ENCODE data around the gene MGMT. TPM values are rescaled to one million over a fixed set of nuclear protein-coding genes. Genes with fewer than 3 reads are reported as not detected.

MGMT gene
- total and polyA plus RNA-seq, 2 experiments from 2014 or later, result 19.3 to 21.9 TPM

DNA sequence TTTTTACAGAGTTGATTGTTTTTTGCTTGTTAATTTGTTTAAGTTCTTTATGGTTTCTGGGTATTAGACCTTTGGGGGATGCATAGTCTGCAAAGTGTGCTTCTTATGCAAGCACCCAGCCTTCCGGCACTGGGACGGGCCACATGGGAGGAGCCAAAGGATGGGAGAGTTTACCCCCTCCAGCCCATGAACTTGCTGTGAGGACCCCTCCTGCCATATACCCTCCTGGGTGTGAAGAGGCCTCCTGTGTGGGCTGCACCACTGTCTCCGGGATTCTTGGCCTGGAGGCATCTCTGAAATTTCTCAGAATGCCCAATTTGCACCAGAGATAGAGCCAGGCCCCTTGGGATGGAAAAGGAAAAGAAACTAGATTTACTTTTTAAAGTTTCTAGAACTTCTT, 150.7 kb downstream of the MGMT start:
- H3K4me2 ChIP-seq, result no peak overlapping the region
- peaks cover 3% of the 10 kb centered on the region for H3K27me3 Mint-ChIP-seq (ENCODE audit: insufficient read depth, low read depth, poor library complexity)
- no peak for ATAC-seq

More for the DNA sequence above, 150.7 kb downstream of the MGMT start:
- Histone ChIP-seq H3K9me2 (ENCODE audit: insufficient read depth) (peaks cover 6% of the 10 kb centered on the region; the same call in 1 of the 2 replicates), H4K20me1 (replicated peaks; ENCODE audit: insufficient read depth) (0 out of 2 replicates have a peak, but pooled peaks cover 2% of the 10 kb centered on the region), H3K4me1 (ENCODE audit: insufficient read depth) (peaks cover 5% of the 10 kb centered on the region; the same call in 1 of the 2 replicates), H3K27me3 (ENCODE audit: insufficient read depth) (no peaks in the 10 kb centered on the region), H3K4me3 (no peak overlapping the region), H3K79me2 (replicated peaks; ENCODE audit: insufficient read depth) (0 out of 2 replicates have a peak, but pooled peaks cover 5% of the 10 kb centered on the region), H2AFZ (no peak overlapping the region), H3K36me3 (ENCODE audit: insufficient read depth) (no peaks in the 10 kb centered on the region), H3K27ac (ENCODE audit: low read depth) (no peak overlapping the region), H3F3A (replicated peaks; ENCODE audit: low read depth) (no peaks in the 10 kb centered on the region)
- Mint-ChIP-seq H3K36me3 (ENCODE audit: low read depth) (no peaks in the 10 kb centered on the region), H3K27ac (no peak overlapping the region), H3K4me3 (no peak overlapping the region), H3K9me3 (no peaks in the 10 kb centered on the region), H3K4me1 (peaks cover 13% of the 10 kb centered on the region)
- DNase-seq (ENCODE audit: low spot score), result no peak
- TF ChIP-seq EZH2phosphoT487 (IDR thresholded peaks at IDR 0.05; ENCODE audit: unreplicated experiment) (no peak), ZNF331 (CRISPR knock-in tag; IDR thresholded peaks at IDR 0.05; ENCODE audit: low read depth) (no peak), CREB1 (CRISPR knock-in tag; IDR thresholded peaks at IDR 0.05; ENCODE audit: low read depth) (no peak), JUNB (IDR thresholded peaks at IDR 0.05; ENCODE audit: unreplicated experiment) (no peak), ZNF114 (CRISPR knock-in tag; IDR thresholded peaks at IDR 0.05) (no peak), POLR2AphosphoS5 (IDR thresholded peaks at IDR 0.05; ENCODE audit: low read depth) (no peak), EZH2 (IDR thresholded peaks at IDR 0.05; ENCODE audit: low read depth, unreplicated experiment) (no peak), STAT1 (IDR thresholded peaks at IDR 0.05; ENCODE audit: unreplicated experiment) (no peak), NANOG (IDR thresholded peaks at IDR 0.05; ENCODE audit: borderline replicate concordance) (no peak)
- TF ChIP-seq, protein P1, sequence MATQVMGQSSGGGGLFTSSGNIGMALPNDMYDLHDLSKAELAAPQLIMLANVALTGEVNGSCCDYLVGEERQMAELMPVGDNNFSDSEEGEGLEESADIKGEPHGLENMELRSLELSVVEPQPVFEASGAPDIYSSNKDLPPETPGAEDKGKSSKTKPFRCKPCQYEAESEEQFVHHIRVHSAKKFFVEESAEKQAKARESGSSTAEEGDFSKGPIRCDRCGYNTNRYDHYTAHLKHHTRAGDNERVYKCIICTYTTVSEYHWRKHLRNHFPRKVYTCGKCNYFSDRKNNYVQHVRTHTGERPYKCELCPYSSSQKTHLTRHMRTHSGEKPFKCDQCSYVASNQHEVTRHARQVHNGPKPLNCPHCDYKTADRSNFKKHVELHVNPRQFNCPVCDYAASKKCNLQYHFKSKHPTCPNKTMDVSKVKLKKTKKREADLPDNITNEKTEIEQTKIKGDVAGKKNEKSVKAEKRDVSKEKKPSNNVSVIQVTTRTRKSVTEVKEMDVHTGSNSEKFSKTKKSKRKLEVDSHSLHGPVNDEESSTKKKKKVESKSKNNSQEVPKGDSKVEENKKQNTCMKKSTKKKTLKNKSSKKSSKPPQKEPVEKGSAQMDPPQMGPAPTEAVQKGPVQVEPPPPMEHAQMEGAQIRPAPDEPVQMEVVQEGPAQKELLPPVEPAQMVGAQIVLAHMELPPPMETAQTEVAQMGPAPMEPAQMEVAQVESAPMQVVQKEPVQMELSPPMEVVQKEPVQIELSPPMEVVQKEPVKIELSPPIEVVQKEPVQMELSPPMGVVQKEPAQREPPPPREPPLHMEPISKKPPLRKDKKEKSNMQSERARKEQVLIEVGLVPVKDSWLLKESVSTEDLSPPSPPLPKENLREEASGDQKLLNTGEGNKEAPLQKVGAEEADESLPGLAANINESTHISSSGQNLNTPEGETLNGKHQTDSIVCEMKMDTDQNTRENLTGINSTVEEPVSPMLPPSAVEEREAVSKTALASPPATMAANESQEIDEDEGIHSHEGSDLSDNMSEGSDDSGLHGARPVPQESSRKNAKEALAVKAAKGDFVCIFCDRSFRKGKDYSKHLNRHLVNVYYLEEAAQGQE (IDR thresholded peaks at IDR 0.05; ENCODE audit: unreplicated experiment), result no peak
- TF ChIP-seq, protein P2, sequence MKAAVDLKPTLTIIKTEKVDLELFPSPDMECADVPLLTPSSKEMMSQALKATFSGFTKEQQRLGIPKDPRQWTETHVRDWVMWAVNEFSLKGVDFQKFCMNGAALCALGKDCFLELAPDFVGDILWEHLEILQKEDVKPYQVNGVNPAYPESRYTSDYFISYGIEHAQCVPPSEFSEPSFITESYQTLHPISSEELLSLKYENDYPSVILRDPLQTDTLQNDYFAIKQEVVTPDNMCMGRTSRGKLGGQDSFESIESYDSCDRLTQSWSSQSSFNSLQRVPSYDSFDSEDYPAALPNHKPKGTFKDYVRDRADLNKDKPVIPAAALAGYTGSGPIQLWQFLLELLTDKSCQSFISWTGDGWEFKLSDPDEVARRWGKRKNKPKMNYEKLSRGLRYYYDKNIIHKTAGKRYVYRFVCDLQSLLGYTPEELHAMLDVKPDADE (IDR thresholded peaks at IDR 0.05), result no peak
- TF ChIP-seq, protein P3, sequence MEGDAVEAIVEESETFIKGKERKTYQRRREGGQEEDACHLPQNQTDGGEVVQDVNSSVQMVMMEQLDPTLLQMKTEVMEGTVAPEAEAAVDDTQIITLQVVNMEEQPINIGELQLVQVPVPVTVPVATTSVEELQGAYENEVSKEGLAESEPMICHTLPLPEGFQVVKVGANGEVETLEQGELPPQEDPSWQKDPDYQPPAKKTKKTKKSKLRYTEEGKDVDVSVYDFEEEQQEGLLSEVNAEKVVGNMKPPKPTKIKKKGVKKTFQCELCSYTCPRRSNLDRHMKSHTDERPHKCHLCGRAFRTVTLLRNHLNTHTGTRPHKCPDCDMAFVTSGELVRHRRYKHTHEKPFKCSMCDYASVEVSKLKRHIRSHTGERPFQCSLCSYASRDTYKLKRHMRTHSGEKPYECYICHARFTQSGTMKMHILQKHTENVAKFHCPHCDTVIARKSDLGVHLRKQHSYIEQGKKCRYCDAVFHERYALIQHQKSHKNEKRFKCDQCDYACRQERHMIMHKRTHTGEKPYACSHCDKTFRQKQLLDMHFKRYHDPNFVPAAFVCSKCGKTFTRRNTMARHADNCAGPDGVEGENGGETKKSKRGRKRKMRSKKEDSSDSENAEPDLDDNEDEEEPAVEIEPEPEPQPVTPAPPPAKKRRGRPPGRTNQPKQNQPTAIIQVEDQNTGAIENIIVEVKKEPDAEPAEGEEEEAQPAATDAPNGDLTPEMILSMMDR (conservative IDR thresholded peaks at IDR 0.05; ENCODE audit: low read depth in 2 of 2), result no peak
- TF ChIP-seq, protein P4, sequence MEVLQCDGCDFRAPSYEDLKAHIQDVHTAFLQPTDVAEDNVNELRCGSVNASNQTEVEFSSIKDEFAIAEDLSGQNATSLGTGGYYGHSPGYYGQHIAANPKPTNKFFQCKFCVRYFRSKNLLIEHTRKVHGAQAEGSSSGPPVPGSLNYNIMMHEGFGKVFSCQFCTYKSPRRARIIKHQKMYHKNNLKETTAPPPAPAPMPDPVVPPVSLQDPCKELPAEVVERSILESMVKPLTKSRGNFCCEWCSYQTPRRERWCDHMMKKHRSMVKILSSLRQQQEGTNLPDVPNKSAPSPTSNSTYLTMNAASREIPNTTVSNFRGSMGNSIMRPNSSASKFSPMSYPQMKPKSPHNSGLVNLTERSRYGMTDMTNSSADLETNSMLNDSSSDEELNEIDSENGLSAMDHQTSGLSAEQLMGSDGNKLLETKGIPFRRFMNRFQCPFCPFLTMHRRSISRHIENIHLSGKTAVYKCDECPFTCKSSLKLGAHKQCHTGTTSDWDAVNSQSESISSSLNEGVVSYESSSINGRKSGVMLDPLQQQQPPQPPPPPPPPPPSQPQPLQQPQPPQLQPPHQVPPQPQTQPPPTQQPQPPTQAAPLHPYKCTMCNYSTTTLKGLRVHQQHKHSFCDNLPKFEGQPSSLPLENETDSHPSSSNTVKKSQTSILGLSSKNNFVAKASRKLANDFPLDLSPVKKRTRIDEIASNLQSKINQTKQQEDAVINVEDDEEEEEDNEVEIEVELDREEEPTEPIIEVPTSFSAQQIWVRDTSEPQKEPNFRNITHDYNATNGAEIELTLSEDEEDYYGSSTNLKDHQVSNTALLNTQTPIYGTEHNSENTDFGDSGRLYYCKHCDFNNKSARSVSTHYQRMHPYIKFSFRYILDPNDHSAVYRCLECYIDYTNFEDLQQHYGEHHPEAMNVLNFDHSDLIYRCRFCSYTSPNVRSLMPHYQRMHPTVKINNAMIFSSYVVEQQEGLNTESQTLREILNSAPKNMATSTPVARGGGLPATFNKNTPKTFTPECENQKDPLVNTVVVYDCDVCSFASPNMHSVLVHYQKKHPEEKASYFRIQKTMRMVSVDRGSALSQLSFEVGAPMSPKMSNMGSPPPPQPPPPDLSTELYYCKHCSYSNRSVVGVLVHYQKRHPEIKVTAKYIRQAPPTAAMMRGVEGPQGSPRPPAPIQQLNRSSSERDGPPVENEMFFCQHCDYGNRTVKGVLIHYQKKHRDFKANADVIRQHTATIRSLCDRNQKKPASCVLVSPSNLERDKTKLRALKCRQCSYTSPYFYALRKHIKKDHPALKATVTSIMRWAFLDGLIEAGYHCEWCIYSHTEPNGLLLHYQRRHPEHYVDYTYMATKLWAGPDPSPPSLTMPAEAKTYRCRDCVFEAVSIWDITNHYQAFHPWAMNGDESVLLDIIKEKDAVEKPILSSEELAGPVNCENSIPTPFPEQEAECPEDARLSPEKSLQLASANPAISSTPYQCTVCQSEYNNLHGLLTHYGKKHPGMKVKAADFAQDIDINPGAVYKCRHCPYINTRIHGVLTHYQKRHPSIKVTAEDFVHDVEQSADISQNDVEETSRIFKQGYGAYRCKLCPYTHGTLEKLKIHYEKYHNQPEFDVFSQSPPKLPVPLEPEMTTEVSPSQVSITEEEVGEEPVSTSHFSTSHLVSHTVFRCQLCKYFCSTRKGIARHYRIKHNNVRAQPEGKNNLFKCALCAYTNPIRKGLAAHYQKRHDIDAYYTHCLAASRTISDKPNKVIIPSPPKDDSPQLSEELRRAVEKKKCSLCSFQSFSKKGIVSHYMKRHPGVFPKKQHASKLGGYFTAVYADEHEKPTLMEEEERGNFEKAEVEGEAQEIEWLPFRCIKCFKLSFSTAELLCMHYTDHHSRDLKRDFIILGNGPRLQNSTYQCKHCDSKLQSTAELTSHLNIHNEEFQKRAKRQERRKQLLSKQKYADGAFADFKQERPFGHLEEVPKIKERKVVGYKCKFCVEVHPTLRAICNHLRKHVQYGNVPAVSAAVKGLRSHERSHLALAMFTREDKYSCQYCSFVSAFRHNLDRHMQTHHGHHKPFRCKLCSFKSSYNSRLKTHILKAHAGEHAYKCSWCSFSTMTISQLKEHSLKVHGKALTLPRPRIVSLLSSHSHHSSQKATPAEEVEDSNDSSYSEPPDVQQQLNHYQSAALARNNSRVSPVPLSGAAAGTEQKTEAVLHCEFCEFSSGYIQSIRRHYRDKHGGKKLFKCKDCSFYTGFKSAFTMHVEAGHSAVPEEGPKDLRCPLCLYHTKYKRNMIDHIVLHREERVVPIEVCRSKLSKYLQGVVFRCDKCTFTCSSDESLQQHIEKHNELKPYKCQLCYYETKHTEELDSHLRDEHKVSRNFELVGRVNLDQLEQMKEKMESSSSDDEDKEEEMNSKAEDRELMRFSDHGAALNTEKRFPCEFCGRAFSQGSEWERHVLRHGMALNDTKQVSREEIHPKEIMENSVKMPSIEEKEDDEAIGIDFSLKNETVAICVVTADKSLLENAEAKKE (CRISPR knock-in tag; IDR thresholded peaks at IDR 0.05), result no peak
